HepG2 (cell line): ENCODE data around the gene RPL23. TPM values are rescaled to one million over a fixed set of nuclear protein-coding genes. Genes with fewer than 3 reads are reported as not detected.

ENCODE experiments used
- ATF1 ChIP-seq: IDR thresholded peaks from 2 replicates; pipeline ENCODE4 v1.6.1; 2016; ENCODE audit warnings: mild to moderate bottlenecking, control low read depth
- CREBL2 ChIP-seq: sonication (generic); formaldehyde crosslinking; IDR thresholded peaks from 2 replicates; pipeline ENCODE4 v1.8.1; 2023; ENCODE audit warnings: missing genetic modification reagents, mild to moderate bottlenecking, borderline replicate concordance
- DMAP1 ChIP-seq: IDR thresholded peaks from 2 replicates; pipeline ENCODE4 v1.6.1; 2016
- EHMT2 ChIP-seq: fragments of 200-600 bp; sonication (generic); IDR thresholded peaks from 2 replicates; pipeline ENCODE4 v1.7.0; 2017; ENCODE audit warnings: antibody characterized with exemption, low read depth, low read length, borderline replicate concordance
- ETS1 ChIP-seq: sonication (generic); formaldehyde crosslinking; IDR thresholded peaks from 2 replicates; pipeline ENCODE4 v1.4.0; 2020; ENCODE audit warnings: missing genetic modification reagents
- HNF1A ChIP-seq, 2 experiments: sonication (generic) in 1 of 2; formaldehyde crosslinking in 1 of 2; IDR thresholded peaks; 2 replicates each; pipeline versions ENCODE4 v1.4.0 to v1.6.1; 2016 to 2020; ENCODE audit warnings: borderline replicate concordance in 1 of 2, low read depth in 1 of 2, mild to moderate bottlenecking in 1 of 2, missing genetic modification reagents in 1 of 2
- HOXA5 ChIP-seq: sonication (generic); formaldehyde crosslinking; IDR thresholded peaks from 2 replicates; pipeline ENCODE4 v1.4.0; 2020; ENCODE audit warnings: missing genetic modification reagents
- KLF16 ChIP-seq, 2 experiments: sonication (generic) in 1 of 2; formaldehyde crosslinking in 1 of 2; IDR thresholded peaks; 2 replicates each; pipeline versions ENCODE4 v1.6.1 to v1.8.0; 2016 to 2023; ENCODE audit warnings: missing genetic modification reagents in 2 of 2, missing compliant biosample characterization in 1 of 2
- NAIF1 ChIP-seq: sonication (generic); formaldehyde crosslinking; IDR thresholded peaks from 2 replicates; pipeline ENCODE4 v1.5.0; 2020; ENCODE audit warnings: mild to moderate bottlenecking, missing genetic modification reagents, borderline replicate concordance
- NFKBIZ ChIP-seq: IDR thresholded peaks from 2 replicates; pipeline ENCODE4 v1.6.1; 2018; ENCODE audit warnings: missing genetic modification reagents, missing compliant biosample characterization
- NFRKB ChIP-seq: fragments of 450-650 bp; IDR thresholded peaks from 2 replicates; pipeline ENCODE4 v1.6.1; 2017
- SNAPC4 ChIP-seq: sonication (generic); formaldehyde crosslinking; IDR thresholded peaks from 2 replicates; pipeline ENCODE4 v1.4.0; 2020; ENCODE audit warnings: mild to moderate bottlenecking, missing genetic modification reagents
- TARDBP ChIP-seq: sonication (generic); formaldehyde crosslinking; IDR thresholded peaks from 2 replicates; pipeline ENCODE4 v1.8.0; 2022; ENCODE audit warnings: mild to moderate bottlenecking, missing genetic modification reagents
- THAP11 ChIP-seq: IDR thresholded peaks from 2 replicates; pipeline ENCODE4 v1.6.1; 2016; ENCODE audit warnings: missing biosample characterization, missing genetic modification reagents
- ZNF207 ChIP-seq: fragments of 450-650 bp; IDR thresholded peaks from 2 replicates; pipeline ENCODE4 v1.6.1; 2016; ENCODE audit warnings: antibody characterized with exemption, borderline replicate concordance
- ZNF629 ChIP-seq: sonication (generic); formaldehyde crosslinking; conservative IDR thresholded peaks from 2 replicates; pipeline ENCODE4 v1.5.0; 2020; ENCODE audit warnings: missing genetic modification reagents
- ZNF841 ChIP-seq: sonication (generic); formaldehyde crosslinking; IDR thresholded peaks from 2 replicates; pipeline ENCODE4 v1.8.1; 2023; ENCODE audit warnings: missing genetic modification reagents, borderline replicate concordance
- polyA plus RNA-seq, 8 experiments: library from polyadenylated mRNA; depleted of rRNA in 3 of 8; stranded (reverse) in 7 of 8; unstranded in 1 of 8; fragments of >200 nt; fragmentation: Illumina TruSeq in 4 of 8; extraction: Trizol in 4 of 8; gene quantifications; 2 replicates each; pipeline versions ENCODE4 v1.2.1 to v1.2.3, GENCODE V29; 2011 to 2016; ENCODE audit warnings: low read depth in 4 of 8, missing spikeins in 1 of 8, mixed read lengths in 1 of 8; ENCODE audit not compliant: insufficient read depth in 1 of 8
- total RNA-seq, 5 experiments: library from RNA; depleted of rRNA; stranded (reverse); fragments of >200 nt; fragmentation: Illumina TruSeq; extraction: Trizol; gene quantifications; 2 replicates each; pipeline ENCODE4 v1.2.3, GENCODE V29; 2016; ENCODE audit warnings: low read depth in 1 of 5

Gene RPL23
- total and polyA plus RNA-seq, 2 of the 13 experiments (the other 11 are each of a cell fraction or from before 2014, with no cell fraction given), result 2,790 to 4,860 TPM

- TF ChIP-seq ETS1 (peak; percentile 87; the same call in 1 of the 2 replicates), ZNF841 (peak; percentile 79; the same call in 1 of the 2 replicates), SNAPC4 (CRISPR knock-in tag) (no peak), EHMT2 (no peak), NFRKB (peak; percentile 56), NFKBIZ (CRISPR knock-in tag) (peak; percentile 96; the same call in 1 of the 2 replicates), ZNF629 (CRISPR knock-in tag) (peak; percentile 64; the same call in 1 of the 2 replicates), HOXA5 (CRISPR knock-in tag) (peak; percentile 99), HNF1A (IDR thresholded peaks at IDR 0.05; ENCODE audit: low read depth) (no peak), HNF1A (CRISPR knock-in tag; IDR thresholded peaks at IDR 0.05; ENCODE audit: borderline replicate concordance) (peak; percentile 83; the same call in 1 of the 2 replicates), NAIF1 (CRISPR knock-in tag) (peak; percentile 97), ATF1 (CRISPR knock-in tag) (peak; percentile 99), TARDBP (CRISPR knock-in tag) (peak; percentile 95), KLF16 (CRISPR knock-in tag; IDR thresholded peaks at IDR 0.05) (peak in 1 of 2 experiments; percentile 99; a peak in 2 of 4 replicates), THAP11 (CRISPR knock-in tag) (peak; percentile 95), CREBL2 (peak; percentile 61; the same call in 1 of the 2 replicates), DMAP1 (peak; percentile 99), ZNF207 (no peak)
These were observed at the start of gene RPL23 (continued) for GRCh38 chr17:38853292-38854219.
